ENCODE results near the gene GPBP1L1. TPM values are rescaled to one million over a fixed set of nuclear protein-coding genes. Genes with fewer than 3 reads are reported as not detected.

Gene GPBP1L1
- total RNA-seq, 1 donor from 2014 or later = 147 TPM

DNA sequence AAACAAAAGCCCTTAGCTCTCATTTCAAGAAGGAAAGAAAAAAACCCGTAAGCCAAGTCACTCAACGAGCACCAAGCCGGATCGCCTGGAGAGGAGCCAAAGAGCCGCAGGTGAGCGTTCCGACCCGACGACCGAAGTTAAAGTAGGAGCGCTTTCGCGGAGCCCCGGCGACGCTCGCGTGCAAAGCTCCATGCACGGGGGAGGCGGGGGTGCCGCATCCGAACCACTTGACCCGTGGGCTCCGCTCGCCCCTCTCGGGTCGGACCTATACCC is 382 bp downstream of the GPBP1L1 start:
- TF ChIP-seq, protein P1, sequence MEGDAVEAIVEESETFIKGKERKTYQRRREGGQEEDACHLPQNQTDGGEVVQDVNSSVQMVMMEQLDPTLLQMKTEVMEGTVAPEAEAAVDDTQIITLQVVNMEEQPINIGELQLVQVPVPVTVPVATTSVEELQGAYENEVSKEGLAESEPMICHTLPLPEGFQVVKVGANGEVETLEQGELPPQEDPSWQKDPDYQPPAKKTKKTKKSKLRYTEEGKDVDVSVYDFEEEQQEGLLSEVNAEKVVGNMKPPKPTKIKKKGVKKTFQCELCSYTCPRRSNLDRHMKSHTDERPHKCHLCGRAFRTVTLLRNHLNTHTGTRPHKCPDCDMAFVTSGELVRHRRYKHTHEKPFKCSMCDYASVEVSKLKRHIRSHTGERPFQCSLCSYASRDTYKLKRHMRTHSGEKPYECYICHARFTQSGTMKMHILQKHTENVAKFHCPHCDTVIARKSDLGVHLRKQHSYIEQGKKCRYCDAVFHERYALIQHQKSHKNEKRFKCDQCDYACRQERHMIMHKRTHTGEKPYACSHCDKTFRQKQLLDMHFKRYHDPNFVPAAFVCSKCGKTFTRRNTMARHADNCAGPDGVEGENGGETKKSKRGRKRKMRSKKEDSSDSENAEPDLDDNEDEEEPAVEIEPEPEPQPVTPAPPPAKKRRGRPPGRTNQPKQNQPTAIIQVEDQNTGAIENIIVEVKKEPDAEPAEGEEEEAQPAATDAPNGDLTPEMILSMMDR (IDR thresholded peaks at IDR 0.05; ENCODE audit: insufficient read depth, low read length, severe bottlenecking) = no peak
- Histone ChIP-seq H3K4me3 (ENCODE audit: low read depth, low read length) (peak overlapping the region; percentile 98), H3K27me3 (ENCODE audit: control insufficient read depth, insufficient read depth, low read length) (no peaks in the 10 kb centered on the region), H3K36me3 (ENCODE audit: control insufficient read depth, insufficient read depth, low read length) (no peaks in the 10 kb centered on the region)
- FAIRE-seq = no peak
- peak; percentile 45 for DNase-seq (ENCODE audit: low read depth)

DNA sequence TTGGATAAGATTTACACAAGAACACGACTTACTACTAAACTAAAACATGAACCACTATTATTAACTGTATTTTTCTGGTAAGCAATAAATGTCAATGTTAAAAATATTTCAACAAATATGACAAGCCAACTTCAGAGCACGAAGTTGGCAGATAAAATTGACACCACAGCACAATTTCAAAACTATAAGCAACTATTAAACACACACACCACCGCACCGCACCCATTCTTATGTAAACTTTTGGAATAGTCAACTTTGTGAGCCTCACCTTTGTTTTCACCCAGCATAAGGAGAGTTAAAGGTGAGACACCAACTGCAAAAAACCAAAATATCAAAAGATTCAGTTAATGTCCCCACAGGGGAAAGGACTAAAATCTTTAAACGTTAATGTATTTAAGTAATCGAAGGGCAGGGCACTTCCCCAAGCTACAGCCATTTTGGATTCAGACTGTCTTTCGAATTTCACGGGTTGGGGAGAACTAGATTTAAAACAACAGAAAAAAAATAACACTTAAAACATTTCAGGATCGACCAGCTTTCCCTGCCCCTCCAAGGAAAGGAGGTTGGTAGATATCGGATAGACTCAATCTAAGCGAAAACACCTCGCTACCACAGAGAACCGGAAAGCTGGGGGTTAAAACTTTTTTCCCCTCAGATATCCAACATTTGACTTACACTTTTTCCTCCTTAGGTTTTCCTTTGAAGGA is 872 bp downstream of the GPBP1L1 start:
- peak; percentile 34 for DNase-seq (ENCODE audit: low read depth)
- FAIRE-seq = no peak
- TF ChIP-seq, protein P1 (IDR thresholded peaks at IDR 0.05; ENCODE audit: insufficient read depth, low read length, severe bottlenecking) = no peak
- Histone ChIP-seq H3K4me3 (ENCODE audit: low read depth, low read length) (peak overlapping the region; percentile 98), H3K27me3 (ENCODE audit: control insufficient read depth, insufficient read depth, low read length) (no peaks in the 10 kb centered on the region), H3K36me3 (ENCODE audit: control insufficient read depth, insufficient read depth, low read length) (no peaks in the 10 kb centered on the region)

DNA sequence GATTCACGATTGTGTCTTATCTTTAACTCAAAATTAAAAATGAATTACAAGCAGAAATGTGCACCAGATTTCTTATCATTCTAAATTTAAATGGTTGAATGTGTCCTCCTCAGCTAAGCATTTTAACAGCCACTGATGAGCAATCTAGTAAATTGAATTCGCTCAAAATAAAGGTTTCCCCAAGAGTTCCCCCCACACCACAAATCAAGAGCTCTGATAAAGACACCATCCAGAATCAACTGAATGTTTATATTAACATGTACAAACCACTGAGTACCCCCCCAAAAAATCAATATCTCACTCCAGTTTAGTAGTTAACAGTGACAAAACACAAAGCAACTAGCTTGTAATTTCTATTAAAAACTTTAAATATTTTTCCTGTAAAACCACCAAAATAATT is 1.9 kb downstream of the GPBP1L1 start:
- FAIRE-seq (no peak), DNase-seq (ENCODE audit: low read depth) (no peak)
- no peaks in the 10 kb centered on the region for H3K27me3 ChIP-seq (ENCODE audit: control insufficient read depth, insufficient read depth, low read length)
- TF ChIP-seq, protein P1 (IDR thresholded peaks at IDR 0.05; ENCODE audit: insufficient read depth, low read length, severe bottlenecking) = no peak
- H3K4me3 ChIP-seq (ENCODE audit: low read depth, low read length) = no peak overlapping the region
- H3K36me3 ChIP-seq (ENCODE audit: control insufficient read depth, insufficient read depth, low read length) = no peaks in the 10 kb centered on the region

DNA sequence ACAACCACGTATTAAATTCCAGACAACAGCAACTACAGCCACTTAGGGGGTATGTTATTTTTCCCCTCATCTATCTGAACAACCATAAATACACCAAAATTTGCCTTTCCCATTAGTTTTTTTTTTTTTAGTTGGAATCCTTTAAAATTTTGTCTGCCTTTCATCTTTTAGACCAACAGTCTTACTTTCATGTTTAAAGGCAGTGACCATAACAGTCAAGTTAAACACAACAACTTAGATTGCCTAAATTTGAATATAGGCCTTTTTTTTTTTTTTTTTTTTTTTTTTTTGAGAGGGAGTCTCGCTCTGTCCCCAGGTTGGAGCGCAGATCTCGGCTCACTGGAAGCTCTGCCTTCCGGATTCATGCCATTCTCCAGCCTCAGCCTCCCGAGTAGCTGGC is 3.4 kb downstream of the GPBP1L1 start:
- TF ChIP-seq, protein P1 (IDR thresholded peaks at IDR 0.05; ENCODE audit: insufficient read depth, low read length, severe bottlenecking) = no peak
- DNase-seq (ENCODE audit: low read depth) (no peak), FAIRE-seq (no peak)
- H3K4me3 ChIP-seq (ENCODE audit: low read depth, low read length) = no peak overlapping the region
- H3K27me3 ChIP-seq (ENCODE audit: control insufficient read depth, insufficient read depth, low read length) = no peaks in the 10 kb centered on the region
- no peaks in the 10 kb centered on the region for H3K36me3 ChIP-seq (ENCODE audit: control insufficient read depth, insufficient read depth, low read length)

DNA sequence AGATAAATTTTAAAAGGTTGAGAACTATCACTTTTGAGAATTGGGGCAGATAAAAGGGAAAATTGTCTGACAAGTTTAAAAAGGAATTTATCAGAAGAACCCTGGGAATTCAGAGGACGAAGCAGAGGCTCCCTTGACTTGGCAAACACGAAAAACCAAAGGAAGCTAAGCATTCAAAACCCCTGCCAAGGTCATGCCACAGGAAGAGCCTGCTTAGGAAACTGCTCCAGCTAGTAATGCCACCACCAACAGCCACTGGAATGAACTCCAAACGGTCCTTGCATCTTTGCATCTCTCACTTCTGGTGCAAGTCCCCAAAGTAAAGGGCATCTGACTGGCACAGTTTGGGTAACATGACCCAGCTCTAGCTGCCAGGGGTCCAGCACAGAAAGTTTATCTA is 7.2 kb downstream of the GPBP1L1 start:
- Histone ChIP-seq H3K4me3 (ENCODE audit: low read depth, low read length) (no peak overlapping the region), H3K27me3 (ENCODE audit: control insufficient read depth, insufficient read depth, low read length) (no peaks in the 10 kb centered on the region), H3K36me3 (ENCODE audit: control insufficient read depth, insufficient read depth, low read length) (no peaks in the 10 kb centered on the region)
- FAIRE-seq (no peak), DNase-seq (ENCODE audit: low read depth) (no peak)
- TF ChIP-seq, protein P1 (IDR thresholded peaks at IDR 0.05; ENCODE audit: insufficient read depth, low read length, severe bottlenecking) = no peak

DNA sequence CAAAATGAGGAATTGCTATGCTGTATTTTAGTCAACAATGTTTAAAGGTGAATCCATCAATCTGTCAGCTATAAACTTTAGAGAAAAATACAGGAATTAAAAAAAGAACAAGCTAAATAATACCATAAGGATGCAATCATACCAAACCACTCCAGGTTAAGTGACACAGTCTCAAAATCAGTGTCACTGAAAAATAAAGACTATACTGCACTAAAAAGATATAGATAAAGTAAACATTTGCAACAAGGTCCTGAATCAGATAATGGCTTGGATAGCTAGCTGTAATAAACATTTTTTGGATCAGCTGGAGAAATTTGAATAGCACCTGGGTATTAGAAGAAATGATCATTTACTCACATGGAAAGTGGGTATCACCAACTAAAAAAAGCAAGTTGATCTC is 7.8 kb downstream of the GPBP1L1 start:
- no peaks in the 10 kb centered on the region for H3K36me3 ChIP-seq (ENCODE audit: control insufficient read depth, insufficient read depth, low read length)
- H3K4me3 ChIP-seq (ENCODE audit: low read depth, low read length) = no peak overlapping the region
- DNase-seq (ENCODE audit: low read depth) (no peak), FAIRE-seq (no peak)
- no peaks in the 10 kb centered on the region for H3K27me3 ChIP-seq (ENCODE audit: control insufficient read depth, insufficient read depth, low read length)
- TF ChIP-seq, protein P1 (IDR thresholded peaks at IDR 0.05; ENCODE audit: insufficient read depth, low read length, severe bottlenecking) = no peak
